Measurements from ENCODE around the gene SLC26A5.
A peak's percentile ranks its signal among the peaks of the same experiment; 100 is the strongest.

Gene SLC26A5

GRCh38 chr7:103398483-103399127 lies 47.4 kb downstream of the SLC26A5 start:
- no peak for DNase-seq

GRCh38 chr7:103396471-103396870 lies 49.5 kb downstream of the SLC26A5 start:
- no peak for DNase-seq

DNA sequence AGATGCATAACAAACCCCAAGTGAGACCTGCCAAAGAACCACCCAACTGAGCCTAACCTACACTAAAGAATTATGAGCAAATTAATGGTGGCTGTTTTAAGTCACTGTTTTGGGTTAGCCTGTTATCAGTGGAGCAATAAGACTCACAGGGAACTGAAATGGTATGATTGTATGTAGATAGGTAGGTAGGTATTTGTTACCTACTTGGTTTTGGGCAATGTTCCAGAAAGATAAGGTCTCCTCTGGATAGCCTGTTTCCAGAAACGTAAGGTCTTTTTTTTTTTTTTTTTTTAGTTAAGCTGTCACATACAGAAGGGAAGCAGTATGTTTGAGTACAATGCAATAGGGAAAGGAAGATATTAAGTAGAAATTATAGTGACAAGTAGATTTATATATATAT lies 50.9 kb downstream of the SLC26A5 start:
- no peak for DNase-seq

DNA sequence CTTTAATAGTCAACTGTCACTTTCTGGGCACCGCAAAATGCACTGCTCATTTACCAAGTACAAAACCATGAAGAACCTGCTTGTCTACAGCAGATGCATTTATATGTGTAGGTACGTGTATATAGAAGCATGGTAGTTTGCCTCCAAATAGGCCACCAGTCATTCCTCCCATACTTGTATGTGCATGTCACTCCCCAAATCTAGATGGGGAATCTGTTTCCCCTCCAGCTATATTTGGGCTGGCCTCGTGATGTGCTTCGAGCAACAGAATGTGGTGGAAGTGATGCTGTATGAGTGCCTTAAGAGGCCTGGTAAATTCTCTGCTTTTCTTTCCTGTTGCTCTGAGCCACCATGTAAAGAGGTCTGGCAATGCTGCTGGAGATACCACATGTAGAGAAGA lies 51.4 kb downstream of the SLC26A5 start:
- no peak for DNase-seq

- DNase-seq, result no peak
Measured at GRCh38 chr7:103391976-103392375, 54.0 kb downstream of the SLC26A5 start.

DNA sequence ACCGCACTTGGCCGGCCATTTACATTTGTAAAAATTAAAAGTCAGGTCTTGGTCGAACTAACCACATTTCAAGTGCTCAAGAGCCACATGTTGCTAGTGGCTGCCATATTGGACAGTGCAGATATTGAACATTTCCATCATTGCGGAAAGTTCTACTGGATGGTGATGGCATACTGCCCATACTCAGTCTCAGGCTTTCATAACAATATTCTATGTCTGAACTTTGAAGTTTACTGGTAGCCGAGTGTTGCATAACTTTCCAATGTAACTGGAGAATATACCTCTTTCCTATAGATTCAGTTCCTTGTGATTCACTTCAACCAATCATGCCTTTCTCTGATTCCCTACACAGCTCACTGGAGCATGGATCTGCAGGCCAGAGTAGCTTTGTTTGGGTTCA lies 54.9 kb downstream of the SLC26A5 start:
- DNase-seq, result no peak

DNA sequence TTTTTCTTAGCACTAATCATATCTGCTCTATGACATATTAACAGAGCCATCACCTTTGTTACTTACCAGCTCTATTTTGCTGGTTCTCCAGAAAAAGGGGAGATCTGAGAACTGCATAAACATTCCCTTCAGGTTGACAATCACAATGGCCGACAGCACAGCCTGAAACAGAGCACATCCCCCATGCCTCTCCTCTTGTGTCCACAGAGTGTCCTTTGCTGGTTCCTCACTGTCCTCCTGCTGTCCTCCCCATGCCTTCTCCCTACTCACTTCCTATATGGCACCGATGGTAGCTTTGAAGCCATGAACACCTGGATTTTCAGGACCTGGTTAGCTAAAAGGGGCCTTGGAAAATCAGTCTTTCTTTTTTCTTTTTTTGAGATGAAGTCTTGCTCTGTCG lies 56.7 kb downstream of the SLC26A5 start:
- DNase-seq, result no peak

- DNase-seq, result no peak
Measured at GRCh38 chr7:103388469-103389140, 57.4 kb downstream of the SLC26A5 start.

- DNase-seq, result no peak
Measured at GRCh38 chr7:103387242-103387641, 58.8 kb downstream of the SLC26A5 start.

GRCh38 chr7:103382032-103382402 lies 64.0 kb downstream of the SLC26A5 start:
- DNase-seq, result no peak

GRCh38 chr7:103381280-103382031 lies 64.6 kb downstream of the SLC26A5 start:
- DNase-seq, result no peak

DNA sequence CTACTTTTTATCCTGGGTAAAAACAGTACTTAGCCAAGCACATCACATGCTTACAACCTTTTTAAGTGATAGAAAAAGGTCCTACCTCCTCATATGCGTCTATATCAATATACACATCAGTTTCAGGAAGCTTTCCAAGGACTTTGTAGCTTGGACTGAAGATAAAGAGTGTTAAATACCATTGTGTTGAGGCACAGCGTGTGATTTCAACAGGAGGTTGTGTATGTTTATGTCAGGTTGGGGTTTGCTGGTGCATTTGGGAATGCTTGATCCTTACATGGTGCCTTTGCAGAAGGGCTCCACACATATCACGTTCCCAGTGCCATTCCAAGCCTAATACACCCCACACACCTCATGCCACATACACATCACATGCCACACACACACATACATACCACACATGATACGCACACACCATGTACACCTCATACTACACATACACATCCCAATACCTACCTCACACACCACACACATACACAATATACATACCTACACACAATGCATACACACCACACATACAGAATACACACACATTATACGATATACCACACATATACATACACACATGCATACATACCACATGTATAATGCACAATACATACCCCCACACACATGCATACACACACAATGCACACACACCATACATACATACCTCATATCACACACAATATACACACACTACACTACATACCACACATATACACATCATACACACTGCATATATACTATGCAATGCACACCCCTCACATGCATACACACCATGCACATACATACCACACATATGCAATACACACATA lies 65.4 kb downstream of the SLC26A5 start:
- DNase-seq, result no peak

GRCh38 chr7:103379270-103379975 lies 66.6 kb downstream of the SLC26A5 start:
- DNase-seq, result no peak

- DNase-seq, result no peak
Measured at GRCh38 chr7:103373866-103374643, 72.0 kb downstream of the SLC26A5 start.

DNA sequence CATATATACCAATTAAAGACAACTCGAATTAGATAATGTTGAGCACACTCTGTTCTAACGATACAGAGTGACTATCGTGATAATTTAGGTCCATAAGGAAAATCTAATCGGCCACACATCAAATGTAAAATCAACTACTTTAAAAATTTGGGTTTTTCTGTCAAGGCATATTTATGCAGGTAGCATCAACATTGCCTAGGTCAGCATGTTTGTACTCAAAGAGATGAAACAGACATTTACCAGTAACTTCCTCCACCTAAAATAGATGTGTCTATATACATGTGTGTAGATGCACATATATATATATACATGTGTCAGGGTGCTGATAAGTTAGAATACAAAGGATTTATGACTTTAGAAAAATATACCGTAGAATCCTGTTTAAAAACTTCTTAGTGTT lies 76.6 kb downstream of the SLC26A5 start:
- DNase-seq, result no peak

GRCh38 chr7:103349805-103350204 lies 96.2 kb downstream of the SLC26A5 start:
- no peak for DNase-seq

DNA sequence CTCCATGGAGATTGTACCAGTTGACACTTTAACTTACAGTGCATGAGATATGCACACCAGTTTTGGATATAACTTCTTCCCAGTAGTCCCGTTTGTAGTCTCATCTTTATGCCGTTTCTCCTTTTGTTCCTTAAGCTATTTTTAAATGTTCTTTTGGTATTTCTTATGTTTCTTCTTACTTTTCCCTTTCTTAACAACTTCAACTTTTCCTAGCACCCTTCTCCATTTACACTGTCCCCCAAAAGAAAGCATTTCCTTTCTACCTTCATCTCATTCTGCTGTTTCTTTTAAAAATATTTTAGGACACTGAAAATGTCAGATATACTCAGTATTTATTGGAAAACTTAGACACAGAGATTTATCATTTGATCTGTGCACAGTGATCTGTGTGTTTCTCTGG lies 97.0 kb downstream of the SLC26A5 start:
- no peak for DNase-seq

- DNase-seq, result no peak
Measured at GRCh38 chr7:103348452-103348851, 97.6 kb downstream of the SLC26A5 start.

- DNase-seq, result peak; percentile 92
Measured at GRCh38 chr7:103347507-103348267, 98.3 kb downstream of the SLC26A5 start, which contains the start of gene PSMC2. TSS of gene PSMC2 (plus strand) at chr7:103347643. CDS start at chr7:103347712, 69 bp downstream.

DNA sequence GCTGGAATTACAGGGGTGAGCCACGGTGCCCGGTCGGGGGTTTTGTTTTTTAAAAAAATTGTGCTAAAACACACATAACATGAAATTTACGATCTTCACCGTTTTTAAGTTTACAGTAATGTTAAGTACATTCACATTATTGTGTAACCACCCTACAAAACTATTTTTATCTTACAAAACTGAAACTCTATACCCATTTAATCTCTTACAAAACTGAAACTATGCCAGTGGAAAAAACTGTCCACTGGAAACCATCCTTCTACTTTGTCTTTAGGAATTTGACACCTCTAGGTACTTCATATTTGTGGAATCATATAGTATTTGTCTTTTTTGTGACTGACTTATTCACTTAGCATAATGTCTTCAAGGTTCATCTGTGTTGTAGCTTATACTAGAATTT lies 99.6 kb downstream of the SLC26A5 start:
- no peak for DNase-seq
